Trophoblast cell (in vitro differentiated cells and primary cell): ENCODE measurements around the gene FN3KRP.

Experiments
- DNase-seq, 2 donors: peaks; one replicate each; pipeline ENCODE4 v3.0.0-alpha.2; 2016
- H2AFZ ChIP-seq: 2 replicates; pipeline ENCODE4 v1.6.1; 2013; ENCODE audit warnings: low read length, moderate library complexity, mild to moderate bottlenecking; ENCODE audit not compliant: insufficient read depth, poor library complexity
- H2AK5ac ChIP-seq: 2 replicates; pipeline ENCODE4 v1.6.1; 2013; ENCODE audit warnings: mild to moderate bottlenecking, low read length
- H2BK120ac ChIP-seq: 2 replicates; pipeline ENCODE4 v1.6.1; 2013; ENCODE audit warnings: low read length, mild to moderate bottlenecking, moderate library complexity; ENCODE audit not compliant: insufficient read depth, poor library complexity
- H2BK12ac ChIP-seq: 2 replicates; pipeline ENCODE4 v1.6.1; 2013; ENCODE audit warnings: mild to moderate bottlenecking, low read length, moderate library complexity
- H2BK5ac ChIP-seq: 2 replicates; pipeline ENCODE4 v1.6.1; 2013; ENCODE audit warnings: low read length, low read depth, moderate library complexity, mild to moderate bottlenecking; ENCODE audit not compliant: poor library complexity
- H3K14ac ChIP-seq: 2 replicates; pipeline ENCODE4 v1.6.1; 2013; ENCODE audit warnings: mild to moderate bottlenecking, low read length
- H3K18ac ChIP-seq: 2 replicates; pipeline ENCODE4 v1.6.1; 2013; ENCODE audit warnings: mild to moderate bottlenecking, low read length
- H3K23ac ChIP-seq: 2 replicates; pipeline ENCODE4 v1.6.1; 2013; ENCODE audit warnings: low read length
- H3K27ac ChIP-seq: 2 replicates; pipeline ENCODE4 v1.5.1; 2013; ENCODE audit warnings: low read depth, mild to moderate bottlenecking, inconsistent platforms, low read length, moderate library complexity
- H3K27me3 ChIP-seq: 2 replicates; pipeline ENCODE4 v1.6.1; 2013; ENCODE audit warnings: inconsistent platforms, mild to moderate bottlenecking, low read length, moderate library complexity; ENCODE audit not compliant: insufficient read depth
- H3K36me3 ChIP-seq, 2 experiments: 1 replicate in 1 of 2; 2 replicates in 1 of 2; pipeline ENCODE4 v1.6.1; 2013; ENCODE audit warnings: low read length in 2 of 2, mild to moderate bottlenecking in 2 of 2, moderate library complexity in 1 of 2; ENCODE audit not compliant: insufficient read depth in 2 of 2, control insufficient read depth in 1 of 2
- H3K4ac ChIP-seq: 2 replicates; pipeline ENCODE4 v1.6.1; 2013; ENCODE audit warnings: low read depth, mild to moderate bottlenecking, low read length, moderate library complexity
- H3K4me1 ChIP-seq, 2 experiments: 1 replicate in 1 of 2; 2 replicates in 1 of 2; pipeline ENCODE4 v1.6.1; 2013; ENCODE audit warnings: low read length in 2 of 2, mild to moderate bottlenecking in 2 of 2, moderate library complexity in 1 of 2; ENCODE audit not compliant: insufficient read depth in 2 of 2, control insufficient read depth in 1 of 2
- H3K4me2 ChIP-seq: 2 replicates; pipeline ENCODE4 v1.6.1; 2013; ENCODE audit warnings: inconsistent platforms, mild to moderate bottlenecking, low read length, moderate library complexity
- H3K4me3 ChIP-seq: 2 replicates; pipeline ENCODE4 v1.5.1; 2013; ENCODE audit warnings: mild to moderate bottlenecking, low read depth, low read length, inconsistent platforms
- H3K79me1 ChIP-seq: one replicate; pipeline ENCODE4 v1.6.1; 2013; ENCODE audit warnings: low read length
- H3K79me2 ChIP-seq: 2 replicates; pipeline ENCODE4 v1.6.1; 2013; ENCODE audit warnings: low read length, mild to moderate bottlenecking; ENCODE audit not compliant: control insufficient read depth, insufficient read depth, poor library complexity
- H3K9ac ChIP-seq: 2 replicates; pipeline ENCODE4 v1.6.1; 2013; ENCODE audit warnings: mild to moderate bottlenecking, low read length
- H3K9me3 ChIP-seq: 2 replicates; pipeline ENCODE4 v1.6.1; 2013; ENCODE audit warnings: low read depth, mild to moderate bottlenecking, control low read depth, inconsistent platforms, low read length; ENCODE audit not compliant: insufficient read depth
- H4K12ac ChIP-seq: 2 replicates; pipeline ENCODE4 v1.6.1; 2013; ENCODE audit warnings: low read depth, mild to moderate bottlenecking, low read length, moderate library complexity
- H4K8ac ChIP-seq: 2 replicates; pipeline ENCODE4 v1.6.1; 2013; ENCODE audit warnings: low read depth, mild to moderate bottlenecking, low read length, moderate library complexity
- H4K91ac ChIP-seq: one replicate; pipeline ENCODE4 v1.6.1; 2013; ENCODE audit warnings: low read depth, mild to moderate bottlenecking, low read length, moderate library complexity
- WGBS: extraction: QIAGEN DNeasy Blood & Tissue Kit; methylation state at CpG from one replicate; pipeline ENCODE4 v1.1.7; 2013; ENCODE audit warnings: missing lambda C conversion rate; ENCODE audit not compliant: insufficient read length, insufficient coverage; ENCODE audit errors: extremely low coverage; 5-methylcytosine and 5-hydroxymethylcytosine counted together

The FN3KRP gene

GRCh38 chr17:82751571-82752370 is 35.3 kb downstream of the FN3KRP start, which contains the start of gene TBCD:
Gene TBCD, plus strand, starts transcription at chr17:82752065. Its CDS starts 129 bp downstream, at chr17:82752194.
- peak; percentile 59 to 78 for DNase-seq
- Histone ChIP-seq H3K4me1 (peaks cover 2 to 9% of the 10 kb centered on the region in 2 experiments), H2AFZ (peak within 1 kb of the TSS; percentile 89), H3K14ac (peak within 1 kb of the TSS; percentile 68), H3K79me1 (peaks cover 4% of the 10 kb centered on the region), H4K12ac (peak within 1 kb of the TSS; percentile 85), H3K4ac (no peak within 1 kb of the TSS), H2BK5ac (peak within 1 kb of the TSS; percentile 37), H3K79me2 (peaks cover 4% of the 10 kb centered on the region), H2BK12ac (no peak within 1 kb of the TSS), H3K9me3 (peaks cover 6% of the 10 kb centered on the region), H4K8ac (peak within 1 kb of the TSS; percentile 68), H3K4me3 (peak within 1 kb of the TSS; percentile 89), H2BK120ac (peak within 1 kb of the TSS; percentile 65), H3K36me3 (no peaks in the 10 kb centered on the region), H3K9ac (peak within 1 kb of the TSS; percentile 68), H3K23ac (no peak within 1 kb of the TSS), H4K91ac (peak within 1 kb of the TSS; percentile 72), H2AK5ac (no peak within 1 kb of the TSS), H3K27ac (peak within 1 kb of the TSS; percentile 18), H3K4me2 (peak within 1 kb of the TSS; percentile 97), H3K27me3 (peaks cover 8% of the 10 kb centered on the region), H3K18ac (peak within 1 kb of the TSS; percentile 60)
- no CpG with 5 or more reads among the region's 114 CpGs for WGBS

GRCh38 chr17:82752371-82753200 is 36.1 kb downstream of the FN3KRP start:
- peaks cover 4% of the 10 kb centered on the region for H3K79me2 ChIP-seq
- DNase-seq: no peak
- H4K12ac ChIP-seq: no peak overlapping the region
- peak overlapping the region; percentile 89 for H3K4me3 ChIP-seq
- H3K4me1 ChIP-seq: peaks cover 2 to 9% of the 10 kb centered on the region in 2 experiments
- H2BK120ac ChIP-seq: no peak overlapping the region
- H3K4me2 ChIP-seq: peak overlapping the region; percentile 97
- peaks cover 8% of the 10 kb centered on the region for H3K27me3 ChIP-seq
- peak overlapping the region; percentile 62 for H3K9ac ChIP-seq
- no peak overlapping the region for H2BK5ac ChIP-seq
- H4K8ac ChIP-seq: no peak overlapping the region
- no CpG with 5 or more reads among the region's 72 CpGs for WGBS
- no peak overlapping the region for H3K4ac ChIP-seq
- H4K91ac ChIP-seq: peak overlapping the region; percentile 57
- peaks cover 0 to 4% of the 10 kb centered on the region in 2 experiments for H3K36me3 ChIP-seq
- H3K9me3 ChIP-seq: peaks cover 6% of the 10 kb centered on the region
- H3K27ac ChIP-seq: no peak overlapping the region
- H3K18ac ChIP-seq: no peak overlapping the region
- peak overlapping the region; percentile 11 for H3K14ac ChIP-seq
- no peak overlapping the region for H2AK5ac ChIP-seq
- no peak overlapping the region for H3K23ac ChIP-seq
- H2BK12ac ChIP-seq: no peak overlapping the region
- peak overlapping the region; percentile 89 for H2AFZ ChIP-seq
- H3K79me1 ChIP-seq: peaks cover 4% of the 10 kb centered on the region

GRCh38 chr17:82753201-82753464 is 36.6 kb downstream of the FN3KRP start:
- peaks cover 0 to 4% of the 10 kb centered on the region in 2 experiments for H3K36me3 ChIP-seq
- H3K4me2 ChIP-seq: peak overlapping the region; percentile 97
- no peak for DNase-seq
- H3K9me3 ChIP-seq: peaks cover 6% of the 10 kb centered on the region
- no peak overlapping the region for H2AK5ac ChIP-seq
- H3K27ac ChIP-seq: no peak overlapping the region
- H4K12ac ChIP-seq: no peak overlapping the region
- no peak overlapping the region for H2AFZ ChIP-seq
- H4K91ac ChIP-seq: no peak overlapping the region
- H3K79me1 ChIP-seq: peaks cover 4% of the 10 kb centered on the region
- no peak overlapping the region for H2BK120ac ChIP-seq
- no peak overlapping the region for H3K23ac ChIP-seq
- H4K8ac ChIP-seq: no peak overlapping the region
- H3K4me3 ChIP-seq: no peak overlapping the region
- no peak overlapping the region for H3K14ac ChIP-seq
- peaks cover 8% of the 10 kb centered on the region for H3K27me3 ChIP-seq
- no peak overlapping the region for H3K4ac ChIP-seq
- no peak overlapping the region for H3K9ac ChIP-seq
- WGBS: no CpG with 5 or more reads among the region's 8 CpGs
- H3K18ac ChIP-seq: no peak overlapping the region
- no peak overlapping the region for H2BK5ac ChIP-seq
- peaks cover 4% of the 10 kb centered on the region for H3K79me2 ChIP-seq
- no peak overlapping the region for H2BK12ac ChIP-seq
- peaks cover 2 to 9% of the 10 kb centered on the region in 2 experiments for H3K4me1 ChIP-seq

- Histone ChIP-seq H3K18ac (no peak overlapping the region), H3K9ac (no peak overlapping the region), H2BK120ac (no peak overlapping the region), H3K79me2 (peaks cover 4% of the 10 kb centered on the region), H4K8ac (no peak overlapping the region), H3K27me3 (peaks cover 8% of the 10 kb centered on the region), H3K9me3 (peaks cover 9% of the 10 kb centered on the region), H4K12ac (no peak overlapping the region), H3K4me2 (no peak overlapping the region), H2AFZ (no peak overlapping the region), H4K91ac (no peak overlapping the region), H2BK12ac (no peak overlapping the region), H3K14ac (no peak overlapping the region), H3K23ac (peak overlapping the region; percentile 3), H3K4ac (no peak overlapping the region), H3K36me3 (peaks cover 0 to 4% of the 10 kb centered on the region in 2 experiments), H3K79me1 (peaks cover 4% of the 10 kb centered on the region), H2AK5ac (no peak overlapping the region), H2BK5ac (no peak overlapping the region), H3K27ac (no peak overlapping the region), H3K4me1 (peaks cover 2 to 9% of the 10 kb centered on the region in 2 experiments), H3K4me3 (no peak overlapping the region)
- no peak for DNase-seq
- WGBS: no CpG with 5 or more reads among the region's 19 CpGs
These were observed 38.0 kb downstream of the FN3KRP start for GRCh38 chr17:82754297-82755208.
